ENCODE measurements around the gene ACAD10.

GRCh38 chr12:111640506-111640905 lies 45.3 kb upstream of the ACAD10 start:
- TF ChIP-seq REST (IDR thresholded peaks at IDR 0.05; ENCODE audit: insufficient read depth in 1 of 2, low read depth in 2 of 2, low read length in 2 of 2) (no peak), SIN3A (IDR thresholded peaks at IDR 0.05; ENCODE audit: borderline replicate concordance, insufficient read depth, low read length) (no peak), POLR2AphosphoS5 (IDR thresholded peaks at IDR 0.05; ENCODE audit: low read depth, low read length) (no peak)

Data from PFSK-1 (cell line).